ENCODE measurements around the gene FAM229A. TPM values are rescaled to one million over a fixed set of nuclear protein-coding genes. Genes with fewer than 3 reads are reported as not detected.

FAM229A gene
- total and polyA plus RNA-seq, 4 donors, result 1.6 to 3.3 (median 2.1) TPM

DNA sequence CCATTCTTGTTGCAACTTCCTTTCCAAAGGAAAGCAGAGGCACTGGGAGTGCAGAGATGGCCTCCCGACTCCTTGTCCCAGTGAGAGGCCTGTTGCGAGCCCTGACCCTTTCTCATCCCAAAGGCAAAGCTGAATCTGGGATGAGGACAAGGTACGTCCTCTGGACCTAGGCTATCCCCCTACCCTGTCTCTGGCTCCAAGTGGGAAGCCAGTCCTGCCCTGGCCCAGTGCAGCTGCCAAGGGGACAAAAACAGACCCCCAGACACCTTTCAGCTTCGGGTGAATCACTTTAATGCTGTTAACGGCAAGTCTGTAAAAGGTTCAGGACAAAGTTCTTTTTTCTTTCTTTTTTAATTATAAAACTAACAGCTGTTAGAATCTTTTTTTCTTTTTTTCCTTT is 2.6 kb upstream of the FAM229A start:
- Histone ChIP-seq H3K9ac (ENCODE audit: low read depth in 1 of 2, low read length in 2 of 2) (no peak overlapping the region), H3K4me3 (ENCODE audit: low read depth in 1 of 3, low read length in 3 of 3) (no peak overlapping the region), H3K27ac (ENCODE audit: low read depth in 1 of 2, low read length in 2 of 2) (no peak overlapping the region), H3K27me3 (ENCODE audit: control insufficient read depth in 4 of 4, insufficient read depth in 4 of 4, low read length in 3 of 4) (no peaks in the 10 kb centered on the region), H3K36me3 (ENCODE audit: control insufficient read depth in 4 of 4, insufficient read depth in 3 of 4, low read depth in 1 of 4, low read length in 3 of 4) (peaks cover 10 to 46% (median 35%) of the 10 kb centered on the region in 4 donors), H3K9me3 (ENCODE audit: control insufficient read depth in 4 of 4, low read length in 3 of 4) (no peaks in the 10 kb centered on the region), H3K4me1 (ENCODE audit: control insufficient read depth in 4 of 4, insufficient read depth in 4 of 4, low read length in 3 of 4) (peaks cover 5 to 10% (median 9%) of the 10 kb centered on the region in 4 donors)
- TF ChIP-seq YY1 (IDR thresholded peaks at IDR 0.05) (no peak), RXRA (IDR thresholded peaks at IDR 0.05) (no peak), HNF4A (conservative IDR thresholded peaks at IDR 0.05) (no peak), FOXA1 (IDR thresholded peaks at IDR 0.05) (no peak), FOXA2 (IDR thresholded peaks at IDR 0.05) (no peak), RAD21 (IDR thresholded peaks at IDR 0.05) (no peak), TAF1 (conservative IDR thresholded peaks at IDR 0.05) (no peak), JUND (IDR thresholded peaks at IDR 0.05) (no peak)
- TF ChIP-seq, protein P1, sequence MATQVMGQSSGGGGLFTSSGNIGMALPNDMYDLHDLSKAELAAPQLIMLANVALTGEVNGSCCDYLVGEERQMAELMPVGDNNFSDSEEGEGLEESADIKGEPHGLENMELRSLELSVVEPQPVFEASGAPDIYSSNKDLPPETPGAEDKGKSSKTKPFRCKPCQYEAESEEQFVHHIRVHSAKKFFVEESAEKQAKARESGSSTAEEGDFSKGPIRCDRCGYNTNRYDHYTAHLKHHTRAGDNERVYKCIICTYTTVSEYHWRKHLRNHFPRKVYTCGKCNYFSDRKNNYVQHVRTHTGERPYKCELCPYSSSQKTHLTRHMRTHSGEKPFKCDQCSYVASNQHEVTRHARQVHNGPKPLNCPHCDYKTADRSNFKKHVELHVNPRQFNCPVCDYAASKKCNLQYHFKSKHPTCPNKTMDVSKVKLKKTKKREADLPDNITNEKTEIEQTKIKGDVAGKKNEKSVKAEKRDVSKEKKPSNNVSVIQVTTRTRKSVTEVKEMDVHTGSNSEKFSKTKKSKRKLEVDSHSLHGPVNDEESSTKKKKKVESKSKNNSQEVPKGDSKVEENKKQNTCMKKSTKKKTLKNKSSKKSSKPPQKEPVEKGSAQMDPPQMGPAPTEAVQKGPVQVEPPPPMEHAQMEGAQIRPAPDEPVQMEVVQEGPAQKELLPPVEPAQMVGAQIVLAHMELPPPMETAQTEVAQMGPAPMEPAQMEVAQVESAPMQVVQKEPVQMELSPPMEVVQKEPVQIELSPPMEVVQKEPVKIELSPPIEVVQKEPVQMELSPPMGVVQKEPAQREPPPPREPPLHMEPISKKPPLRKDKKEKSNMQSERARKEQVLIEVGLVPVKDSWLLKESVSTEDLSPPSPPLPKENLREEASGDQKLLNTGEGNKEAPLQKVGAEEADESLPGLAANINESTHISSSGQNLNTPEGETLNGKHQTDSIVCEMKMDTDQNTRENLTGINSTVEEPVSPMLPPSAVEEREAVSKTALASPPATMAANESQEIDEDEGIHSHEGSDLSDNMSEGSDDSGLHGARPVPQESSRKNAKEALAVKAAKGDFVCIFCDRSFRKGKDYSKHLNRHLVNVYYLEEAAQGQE (IDR thresholded peaks at IDR 0.05), result no peak
- 91% methylated on average over 5 of the region's 5 CpGs for WGBS
- DNase-seq (ENCODE audit: low spot score), result no peak

DNA sequence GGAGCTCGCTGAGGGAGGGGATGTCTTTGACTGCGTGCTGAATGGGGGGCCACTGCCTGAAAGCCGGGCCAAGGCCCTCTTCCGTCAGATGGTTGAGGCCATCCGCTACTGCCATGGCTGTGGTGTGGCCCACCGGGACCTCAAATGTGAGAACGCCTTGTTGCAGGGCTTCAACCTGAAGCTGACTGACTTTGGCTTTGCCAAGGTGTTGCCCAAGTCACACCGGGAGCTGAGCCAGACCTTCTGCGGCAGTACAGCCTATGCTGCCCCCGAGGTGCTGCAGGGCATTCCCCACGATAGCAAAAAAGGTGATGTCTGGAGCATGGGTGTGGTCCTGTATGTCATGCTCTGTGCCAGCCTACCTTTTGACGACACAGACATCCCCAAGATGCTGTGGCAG is 1.4 kb upstream of the FAM229A start:
- 66% methylated on average over 12 of the region's 12 CpGs for whole genome bisulfite sequencing

More for the DNA sequence above, 1.4 kb upstream of the FAM229A start:
- H3K36me3 ChIP-seq (ENCODE audit: control insufficient read depth in 4 of 4, insufficient read depth in 3 of 4, low read depth in 1 of 4, low read length in 3 of 4), result peaks cover 10 to 37% (median 31%) of the 10 kb centered on the region in 4 donors
- TF ChIP-seq, protein P2, sequence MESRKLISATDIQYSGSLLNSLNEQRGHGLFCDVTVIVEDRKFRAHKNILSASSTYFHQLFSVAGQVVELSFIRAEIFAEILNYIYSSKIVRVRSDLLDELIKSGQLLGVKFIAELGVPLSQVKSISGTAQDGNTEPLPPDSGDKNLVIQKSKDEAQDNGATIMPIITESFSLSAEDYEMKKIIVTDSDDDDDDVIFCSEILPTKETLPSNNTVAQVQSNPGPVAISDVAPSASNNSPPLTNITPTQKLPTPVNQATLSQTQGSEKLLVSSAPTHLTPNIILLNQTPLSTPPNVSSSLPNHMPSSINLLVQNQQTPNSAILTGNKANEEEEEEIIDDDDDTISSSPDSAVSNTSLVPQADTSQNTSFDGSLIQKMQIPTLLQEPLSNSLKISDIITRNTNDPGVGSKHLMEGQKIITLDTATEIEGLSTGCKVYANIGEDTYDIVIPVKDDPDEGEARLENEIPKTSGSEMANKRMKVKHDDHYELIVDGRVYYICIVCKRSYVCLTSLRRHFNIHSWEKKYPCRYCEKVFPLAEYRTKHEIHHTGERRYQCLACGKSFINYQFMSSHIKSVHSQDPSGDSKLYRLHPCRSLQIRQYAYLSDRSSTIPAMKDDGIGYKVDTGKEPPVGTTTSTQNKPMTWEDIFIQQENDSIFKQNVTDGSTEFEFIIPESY (IDR thresholded peaks at IDR 0.05), result no peak
- TF ChIP-seq HNF4G (IDR thresholded peaks at IDR 0.05) (no peak), EGR1 (IDR thresholded peaks at IDR 0.05; ENCODE audit: low read depth in 2 of 2) (no peak), HNF4A (conservative IDR thresholded peaks at IDR 0.05) (peak in 1 of 2 donors; percentile 9), FOXA1 (IDR thresholded peaks at IDR 0.05) (no peak), RAD21 (IDR thresholded peaks at IDR 0.05) (peak; percentile 62 to 64), FOXA2 (IDR thresholded peaks at IDR 0.05) (no peak), GABPA (IDR thresholded peaks at IDR 0.05 in 1 of 2, conservative IDR thresholded peaks at IDR 0.05 in 1 of 2) (no peak), JUND (IDR thresholded peaks at IDR 0.05) (no peak), NR2F2 (IDR thresholded peaks at IDR 0.05) (no peak), SP1 (IDR thresholded peaks at IDR 0.05) (no peak), YY1 (IDR thresholded peaks at IDR 0.05) (no peak), TAF1 (conservative IDR thresholded peaks at IDR 0.05) (no peak), RXRA (IDR thresholded peaks at IDR 0.05) (no peak)
- TF ChIP-seq, protein P3, sequence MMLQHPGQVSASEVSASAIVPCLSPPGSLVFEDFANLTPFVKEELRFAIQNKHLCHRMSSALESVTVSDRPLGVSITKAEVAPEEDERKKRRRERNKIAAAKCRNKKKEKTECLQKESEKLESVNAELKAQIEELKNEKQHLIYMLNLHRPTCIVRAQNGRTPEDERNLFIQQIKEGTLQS (IDR thresholded peaks at IDR 0.05), result no peak
- TF ChIP-seq, protein P4, sequence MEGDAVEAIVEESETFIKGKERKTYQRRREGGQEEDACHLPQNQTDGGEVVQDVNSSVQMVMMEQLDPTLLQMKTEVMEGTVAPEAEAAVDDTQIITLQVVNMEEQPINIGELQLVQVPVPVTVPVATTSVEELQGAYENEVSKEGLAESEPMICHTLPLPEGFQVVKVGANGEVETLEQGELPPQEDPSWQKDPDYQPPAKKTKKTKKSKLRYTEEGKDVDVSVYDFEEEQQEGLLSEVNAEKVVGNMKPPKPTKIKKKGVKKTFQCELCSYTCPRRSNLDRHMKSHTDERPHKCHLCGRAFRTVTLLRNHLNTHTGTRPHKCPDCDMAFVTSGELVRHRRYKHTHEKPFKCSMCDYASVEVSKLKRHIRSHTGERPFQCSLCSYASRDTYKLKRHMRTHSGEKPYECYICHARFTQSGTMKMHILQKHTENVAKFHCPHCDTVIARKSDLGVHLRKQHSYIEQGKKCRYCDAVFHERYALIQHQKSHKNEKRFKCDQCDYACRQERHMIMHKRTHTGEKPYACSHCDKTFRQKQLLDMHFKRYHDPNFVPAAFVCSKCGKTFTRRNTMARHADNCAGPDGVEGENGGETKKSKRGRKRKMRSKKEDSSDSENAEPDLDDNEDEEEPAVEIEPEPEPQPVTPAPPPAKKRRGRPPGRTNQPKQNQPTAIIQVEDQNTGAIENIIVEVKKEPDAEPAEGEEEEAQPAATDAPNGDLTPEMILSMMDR (IDR thresholded peaks at IDR 0.05; ENCODE audit: low read depth, low read length, missing input control), result peak; percentile 23
- TF ChIP-seq, protein P5, sequence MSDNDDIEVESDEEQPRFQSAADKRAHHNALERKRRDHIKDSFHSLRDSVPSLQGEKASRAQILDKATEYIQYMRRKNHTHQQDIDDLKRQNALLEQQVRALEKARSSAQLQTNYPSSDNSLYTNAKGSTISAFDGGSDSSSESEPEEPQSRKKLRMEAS (IDR thresholded peaks at IDR 0.05), result no peak
- TF ChIP-seq, protein P1 (IDR thresholded peaks at IDR 0.05), result no peak
- H3K4me3 ChIP-seq (ENCODE audit: low read depth in 1 of 3, low read length in 3 of 3), result no peak overlapping the region
- H3K4me1 ChIP-seq (ENCODE audit: control insufficient read depth in 4 of 4, insufficient read depth in 4 of 4, low read length in 3 of 4), result peaks cover 5 to 10% (median 9%) of the 10 kb centered on the region in 4 donors
- DNase-seq (ENCODE audit: low spot score), result no peak
- no peaks in the 10 kb centered on the region for H3K27me3 ChIP-seq (ENCODE audit: control insufficient read depth in 4 of 4, insufficient read depth in 4 of 4, low read length in 3 of 4)
- H3K9ac ChIP-seq (ENCODE audit: low read depth in 1 of 2, low read length in 2 of 2), result no peak overlapping the region
- H3K27ac ChIP-seq (ENCODE audit: low read depth in 1 of 2, low read length in 2 of 2), result no peak overlapping the region
- H3K9me3 ChIP-seq (ENCODE audit: control insufficient read depth in 4 of 4, low read length in 3 of 4), result no peaks in the 10 kb centered on the region
